Stomach (tissue), 4 donors: Measurements from ENCODE around the gene SCAP.
A peak's percentile ranks its signal among the peaks of the same experiment; 100 is the strongest.

Source experiments
- EP300 ChIP-seq: sonication (generic); formaldehyde crosslinking; IDR thresholded peaks from one replicate; pipeline ENCODE4 v1.6.1; 2017; ENCODE audit warnings: antibody characterized with exemption
- POLR2AphosphoS5 ChIP-seq, 3 donors: sonication (generic); formaldehyde crosslinking; IDR thresholded peaks; one replicate each; pipeline ENCODE4 v1.6.1; 2016; ENCODE audit warnings: antibody characterized with exemption in 3 of 3
- TF ChIP-seq, protein P1 (sequence below), 7 experiments: fragments of 450-650 bp in 4 of 7; fragments of 200-600 bp in 3 of 7; sonication (generic) in 3 of 7; IDR thresholded peaks; one replicate each; pipeline ENCODE4 v1.5.1; 2016 to 2019; ENCODE audit warnings: antibody characterized with exemption in 7 of 7, control low read depth in 2 of 7, mild to moderate bottlenecking in 1 of 7

DNA sequence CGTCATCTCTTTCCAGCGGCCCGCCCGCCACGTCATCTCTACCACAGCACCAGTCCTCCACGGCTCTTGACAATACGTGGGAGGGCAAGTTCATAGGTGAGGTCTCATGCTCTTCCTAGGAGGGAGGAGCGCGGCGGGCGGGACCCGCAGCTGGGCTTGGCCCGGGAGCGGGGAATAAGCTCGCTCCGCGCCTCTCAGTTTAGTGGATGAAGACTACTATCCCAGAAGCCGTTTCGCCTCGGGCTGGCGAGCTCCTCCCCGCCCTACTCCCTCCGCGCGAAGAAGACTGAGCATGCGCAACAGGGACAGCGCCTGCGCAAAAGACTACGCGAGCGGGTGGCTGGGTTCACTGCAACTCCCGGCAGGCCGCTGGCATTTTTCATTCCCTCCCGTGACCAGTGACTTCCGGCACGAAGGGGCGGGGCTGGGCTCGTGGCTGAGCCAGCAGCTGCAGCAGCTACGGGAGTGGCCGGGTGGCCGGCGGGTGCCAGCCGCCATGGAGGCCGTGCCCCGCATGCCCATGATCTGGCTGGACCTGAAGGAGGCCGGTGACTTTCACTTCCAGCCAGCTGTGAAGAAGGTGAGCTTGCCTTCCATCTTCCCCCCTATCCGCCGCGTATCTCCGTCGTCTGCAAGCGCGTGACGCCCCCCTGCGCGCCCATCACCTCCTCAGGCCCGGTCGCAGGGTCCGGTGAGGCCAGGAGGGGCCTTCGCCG, 95.0 kb downstream of the SCAP start, which contains the start of gene PTPN23:
- TF ChIP-seq, protein P1, sequence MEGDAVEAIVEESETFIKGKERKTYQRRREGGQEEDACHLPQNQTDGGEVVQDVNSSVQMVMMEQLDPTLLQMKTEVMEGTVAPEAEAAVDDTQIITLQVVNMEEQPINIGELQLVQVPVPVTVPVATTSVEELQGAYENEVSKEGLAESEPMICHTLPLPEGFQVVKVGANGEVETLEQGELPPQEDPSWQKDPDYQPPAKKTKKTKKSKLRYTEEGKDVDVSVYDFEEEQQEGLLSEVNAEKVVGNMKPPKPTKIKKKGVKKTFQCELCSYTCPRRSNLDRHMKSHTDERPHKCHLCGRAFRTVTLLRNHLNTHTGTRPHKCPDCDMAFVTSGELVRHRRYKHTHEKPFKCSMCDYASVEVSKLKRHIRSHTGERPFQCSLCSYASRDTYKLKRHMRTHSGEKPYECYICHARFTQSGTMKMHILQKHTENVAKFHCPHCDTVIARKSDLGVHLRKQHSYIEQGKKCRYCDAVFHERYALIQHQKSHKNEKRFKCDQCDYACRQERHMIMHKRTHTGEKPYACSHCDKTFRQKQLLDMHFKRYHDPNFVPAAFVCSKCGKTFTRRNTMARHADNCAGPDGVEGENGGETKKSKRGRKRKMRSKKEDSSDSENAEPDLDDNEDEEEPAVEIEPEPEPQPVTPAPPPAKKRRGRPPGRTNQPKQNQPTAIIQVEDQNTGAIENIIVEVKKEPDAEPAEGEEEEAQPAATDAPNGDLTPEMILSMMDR (IDR thresholded peaks at IDR 0.05): peak in 1 of 7 experiments; percentile 3
- no peak for TF ChIP-seq EP300
- TF ChIP-seq POLR2AphosphoS5 (IDR thresholded peaks at IDR 0.05): peak; percentile 93 to 98 (median 94)
